Stimulated activated CD8-positive, alpha-beta memory T cell treated with anti-CD3 and anti-CD28 coated beads, Interleukin-7, amount 100 ng/mL, for 4 hours (primary cell): ENCODE data around the gene PCBP3.

Experiments
- DNase-seq, 2 donors: peaks; one replicate each; pipeline ENCODE4 v3.0.0-alpha.2; 2020; ENCODE audit warnings: low read depth in 2 of 2

PCBP3 gene

GRCh38 chr21:45861156-45861870 lies 217.8 kb downstream of the PCBP3 start:
- DNase-seq, result no peak

GRCh38 chr21:45862543-45863207 lies 219.2 kb downstream of the PCBP3 start:
- no peak for DNase-seq

- no peak for DNase-seq
Observed at GRCh38 chr21:45863267-45863666, 219.7 kb downstream of the PCBP3 start.

GRCh38 chr21:45863751-45864150 lies 220.2 kb downstream of the PCBP3 start:
- DNase-seq, result no peak

- no peak for DNase-seq
Observed at GRCh38 chr21:45864436-45864835, 220.9 kb downstream of the PCBP3 start.

GRCh38 chr21:45865106-45865835 lies 221.7 kb downstream of the PCBP3 start:
- no peak for DNase-seq

GRCh38 chr21:45866551-45866950 lies 223.0 kb downstream of the PCBP3 start:
- no peak for DNase-seq

- no peak for DNase-seq
Observed at GRCh38 chr21:45867041-45867666, 223.6 kb downstream of the PCBP3 start.

GRCh38 chr21:45867671-45868081 lies 224.2 kb downstream of the PCBP3 start:
- DNase-seq, result no peak

GRCh38 chr21:45868086-45868485 lies 224.6 kb downstream of the PCBP3 start:
- no peak for DNase-seq

- DNase-seq, result no peak
Observed at GRCh38 chr21:45868488-45868887, 225.0 kb downstream of the PCBP3 start.

- DNase-seq, result no peak
Observed at GRCh38 chr21:45869121-45870007, 225.8 kb downstream of the PCBP3 start.

- DNase-seq, result no peak
Observed at GRCh38 chr21:45870421-45870820, 226.9 kb downstream of the PCBP3 start.

- DNase-seq, result no peak
Observed at GRCh38 chr21:45870851-45871615, 227.5 kb downstream of the PCBP3 start.

- no peak for DNase-seq
Observed at GRCh38 chr21:45871616-45872236, 228.2 kb downstream of the PCBP3 start.

- DNase-seq, result no peak
Observed at GRCh38 chr21:45872471-45872870, 228.9 kb downstream of the PCBP3 start.

GRCh38 chr21:45872902-45873301 lies 229.4 kb downstream of the PCBP3 start:
- no peak for DNase-seq

- DNase-seq, result no peak
Observed at GRCh38 chr21:45873418-45873817, 229.9 kb downstream of the PCBP3 start.

GRCh38 chr21:45873866-45874265 lies 230.3 kb downstream of the PCBP3 start:
- DNase-seq, result no peak
